ENCODE measurements around the gene TRMT2B. TPM values are rescaled to one million over a fixed set of nuclear protein-coding genes. Genes with fewer than 3 reads are reported as not detected.

The TRMT2B gene
- total and polyA plus RNA-seq, 10 of the 15 experiments (the other 5 are each of a cell fraction or from before 2014, with no cell fraction given): 2.5 to 14.2 (median 11.5) TPM

- no peak overlapping the region for H3K4me3 ChIP-seq
- FAIRE-seq (no peak), ATAC-seq (no peak), DNase-seq (ENCODE audit: low read depth, low spot score) (no peak)
- H3K27ac ChIP-seq (ENCODE audit: control insufficient read depth, insufficient read depth): no peak overlapping the region
- CTCF ChIA-PET: no interaction called here
- H3K4me1 ChIP-seq (ENCODE audit: control insufficient read depth, insufficient read depth, low read length): no peaks in the 10 kb centered on the region
- RAD21 ChIA-PET (ENCODE audit: unreplicated experiment): no interaction called here
- no peaks in the 10 kb centered on the region for H3K79me2 ChIP-seq (ENCODE audit: control insufficient read depth, insufficient read depth, low read length)
- peaks cover 0 to 2% of the 10 kb centered on the region in 2 experiments; a peak in 3 of 4 replicates for H3K27me3 ChIP-seq (replicated peaks in 1 of 2; ENCODE audit: control insufficient read depth in 2 of 2, insufficient read depth in 2 of 2, low read length in 1 of 2)
- SMC1A ChIA-PET (ENCODE audit: uncharacterized antibody, unreplicated experiment): interaction anchor here (1.0 kb wide), 1 partner anchor 268 kb away, joined by 4 read pairs; the partner anchor contains the start of gene TIMM8A
- H3K9ac ChIP-seq (ENCODE audit: control insufficient read depth, insufficient read depth, low read length): no peak overlapping the region
- no peaks in the 10 kb centered on the region for H3K36me3 ChIP-seq (ENCODE audit: control insufficient read depth in 2 of 2, insufficient read depth in 2 of 2, low read length in 1 of 2)
- H3K9me3 ChIP-seq (replicated peaks; ENCODE audit: control insufficient read depth, insufficient read depth, low read length): no peaks in the 10 kb centered on the region
- no peak overlapping the region for H3K4me2 ChIP-seq (ENCODE audit: control insufficient read depth, insufficient read depth)
- no peaks in the 10 kb centered on the region for H4K20me1 ChIP-seq (ENCODE audit: control insufficient read depth, insufficient read depth)
- no TSS peak for BruUV-seq (replicated peaks)
- TF ChIP-seq BCL3 (IDR thresholded peaks at IDR 0.05; ENCODE audit: borderline replicate concordance, insufficient read depth, low read depth, low read length, poor library complexity, severe bottlenecking) (no peak), REST (IDR thresholded peaks at IDR 0.05; ENCODE audit: low read depth, low read length) (no peak), STAT1 (conservative IDR thresholded peaks at IDR 0.05) (no peak), IRF5 (IDR thresholded peaks at IDR 0.05; ENCODE audit: borderline replicate concordance) (no peak), SMARCA5 (IDR thresholded peaks at IDR 0.05) (no peak), ZBED1 (IDR thresholded peaks at IDR 0.05; ENCODE audit: borderline replicate concordance) (no peak), CREM (IDR thresholded peaks at IDR 0.05; ENCODE audit: low read depth) (no peak), CHD2 (IDR thresholded peaks at IDR 0.05; ENCODE audit: borderline replicate concordance, low read depth, low read length) (no peak), SUPT20H (IDR thresholded peaks at IDR 0.05; ENCODE audit: borderline replicate concordance, control insufficient read depth, low read depth, low read length) (no peak), JUNB (IDR thresholded peaks at IDR 0.05) (no peak), PAX5 (IDR thresholded peaks at IDR 0.05; ENCODE audit: borderline replicate concordance, low read depth, low read length) (no peak), NR2C2 (IDR thresholded peaks at IDR 0.05; ENCODE audit: borderline replicate concordance, control insufficient read depth, insufficient read length, low read depth) (no peak), TCF3 (IDR thresholded peaks at IDR 0.05; ENCODE audit: borderline replicate concordance, insufficient read depth, low read depth, low read length) (no peak), BACH1 (IDR thresholded peaks at IDR 0.05; ENCODE audit: borderline replicate concordance) (no peak), NFIC (IDR thresholded peaks at IDR 0.05; ENCODE audit: low read depth, low read length) (no peak), NR2F1 (conservative IDR thresholded peaks at IDR 0.05) (no peak), GATAD2B (conservative IDR thresholded peaks at IDR 0.05; ENCODE audit: low read depth) (no peak)
- POLR2A ChIA-PET: no interaction called here
- H2AFZ ChIP-seq (ENCODE audit: control insufficient read depth, low read depth, low read length): no peak overlapping the region
- intact Hi-C loops (cut with micrococcal nuclease; ENCODE audit: unreplicated experiment): no loop called here
- in situ Hi-C loops (cut with MboI): no loop called here
- 22% methylated on average over 3 of the region's 3 CpGs for WGBS (ENCODE audit: insufficient coverage, insufficient replicate concordance, low lambda C conversion rate, missing lambda C conversion rate)
Observed at GRCh38 chrX:101080326-101081124, 28.6 kb upstream of the TRMT2B start.

Measured in GM12878 (cell line).